ENCODE results near the gene TEX36. TPM values are rescaled to one million over a fixed set of nuclear protein-coding genes. Genes with fewer than 3 reads are reported as not detected.
"Not testable (repeated sequence)": the region's sequence is repeated elsewhere in the genome, so short reads cannot be mapped to it uniquely, and the experiment has no call there.

Gene TEX36
- total RNA-seq, 1 donor from 2014 or later = not detected

DNA sequence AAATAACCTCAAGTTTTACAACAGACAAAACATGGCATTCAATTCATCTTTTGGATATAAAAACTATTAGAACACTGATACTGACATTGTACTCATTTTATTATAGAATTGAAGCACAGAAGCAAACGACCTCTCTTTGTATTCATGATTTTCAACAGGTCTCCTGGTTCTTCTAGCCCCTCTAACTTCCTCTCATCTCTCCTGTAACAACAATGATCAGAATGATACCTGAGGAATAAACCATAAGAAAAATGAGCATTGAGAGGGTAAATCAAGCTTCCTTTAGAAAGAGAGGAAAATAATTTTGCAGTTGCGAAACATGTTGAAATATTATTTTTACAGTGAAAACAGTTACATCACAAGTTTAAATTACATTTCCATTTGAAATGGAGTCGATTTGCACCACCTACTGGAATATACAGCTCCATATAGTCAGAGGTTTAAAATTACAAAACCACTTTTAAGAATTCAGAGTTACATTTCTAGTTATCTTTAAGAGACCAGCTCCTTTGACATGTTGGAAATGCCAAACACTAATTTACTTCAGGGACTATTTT lies 17.5 kb upstream of the TEX36 start:
- peaks cover 3% of the 10 kb centered on the region for H3K9me3 Mint-ChIP-seq

DNA sequence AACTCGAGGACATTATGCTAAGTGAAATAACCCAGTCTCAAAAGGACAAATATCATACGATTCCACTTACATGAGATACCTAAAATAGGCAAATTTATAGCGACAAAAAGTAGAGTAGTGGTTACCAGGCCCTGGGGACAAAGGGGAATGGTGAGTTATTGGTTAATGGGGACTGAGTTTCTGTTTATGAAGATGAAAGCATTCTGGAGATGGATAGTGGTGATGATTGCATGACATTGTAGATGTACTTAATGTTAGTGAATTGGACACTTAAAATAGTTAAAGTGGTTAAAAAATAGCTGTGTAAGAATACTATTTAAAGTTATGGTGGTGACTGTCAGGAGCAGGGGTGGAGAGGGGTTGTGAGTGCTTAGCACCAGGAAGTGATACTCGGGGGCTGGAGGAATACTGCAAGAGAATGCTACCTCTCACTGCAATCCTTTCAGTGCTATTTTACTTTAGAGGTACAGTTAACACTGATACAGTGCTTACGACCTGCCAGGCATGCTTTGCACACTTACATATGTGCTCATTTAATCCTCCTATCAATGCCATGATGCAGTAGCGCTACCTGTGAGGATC lies 16.7 kb upstream of the TEX36 start:
- no peak overlapping the region for H3K27ac Mint-ChIP-seq
- H3K4me3 ChIP-seq = no peak overlapping the region
- peaks cover 2% of the 10 kb centered on the region for H3K27me3 Mint-ChIP-seq (ENCODE audit: insufficient read depth, low read depth)
- no peaks in the 10 kb centered on the region for H3K36me3 ChIP-seq
- H3K9ac ChIP-seq = no peak overlapping the region
- H3K27ac ChIP-seq = no peak overlapping the region
- H3K9me3 Mint-ChIP-seq = peaks cover 3% of the 10 kb centered on the region
- no peaks in the 10 kb centered on the region for H4K20me1 ChIP-seq (ENCODE audit: low read depth)
- H3K4me3 Mint-ChIP-seq = no peak overlapping the region
- H2AFZ ChIP-seq (replicated peaks) = no peak overlapping the region
- H3K4me2 ChIP-seq = no peak overlapping the region
- H3F3A ChIP-seq (ENCODE audit: low read depth) = no peaks in the 10 kb centered on the region
- H3K27me3 ChIP-seq = no peaks in the 10 kb centered on the region
- H3K4me1 ChIP-seq = no peaks in the 10 kb centered on the region
- TF ChIP-seq, protein P1, sequence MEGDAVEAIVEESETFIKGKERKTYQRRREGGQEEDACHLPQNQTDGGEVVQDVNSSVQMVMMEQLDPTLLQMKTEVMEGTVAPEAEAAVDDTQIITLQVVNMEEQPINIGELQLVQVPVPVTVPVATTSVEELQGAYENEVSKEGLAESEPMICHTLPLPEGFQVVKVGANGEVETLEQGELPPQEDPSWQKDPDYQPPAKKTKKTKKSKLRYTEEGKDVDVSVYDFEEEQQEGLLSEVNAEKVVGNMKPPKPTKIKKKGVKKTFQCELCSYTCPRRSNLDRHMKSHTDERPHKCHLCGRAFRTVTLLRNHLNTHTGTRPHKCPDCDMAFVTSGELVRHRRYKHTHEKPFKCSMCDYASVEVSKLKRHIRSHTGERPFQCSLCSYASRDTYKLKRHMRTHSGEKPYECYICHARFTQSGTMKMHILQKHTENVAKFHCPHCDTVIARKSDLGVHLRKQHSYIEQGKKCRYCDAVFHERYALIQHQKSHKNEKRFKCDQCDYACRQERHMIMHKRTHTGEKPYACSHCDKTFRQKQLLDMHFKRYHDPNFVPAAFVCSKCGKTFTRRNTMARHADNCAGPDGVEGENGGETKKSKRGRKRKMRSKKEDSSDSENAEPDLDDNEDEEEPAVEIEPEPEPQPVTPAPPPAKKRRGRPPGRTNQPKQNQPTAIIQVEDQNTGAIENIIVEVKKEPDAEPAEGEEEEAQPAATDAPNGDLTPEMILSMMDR (IDR thresholded peaks at IDR 0.05) = no peak
- TF ChIP-seq EZH2phosphoT487 (IDR thresholded peaks at IDR 0.05) (no peak), EZH2 (IDR thresholded peaks at IDR 0.05) (no peak)
- H3K9me3 ChIP-seq (ENCODE audit: low read depth) = no peaks in the 10 kb centered on the region
- DNase-seq (ENCODE audit: low spot score) = no peak
- no peaks in the 10 kb centered on the region for H3K79me2 ChIP-seq (ENCODE audit: low read depth)
- no peaks in the 10 kb centered on the region for H3K4me1 Mint-ChIP-seq
- no peaks in the 10 kb centered on the region for H3K36me3 Mint-ChIP-seq

More for the DNA sequence above, 17.5 kb upstream of the TEX36 start:
- Mint-ChIP-seq H3K4me3 (no peak overlapping the region), H3K36me3 (no peaks in the 10 kb centered on the region), H3K4me1 (no peaks in the 10 kb centered on the region), H3K27ac (no peak overlapping the region), H3K27me3 (ENCODE audit: insufficient read depth, low read depth) (peaks cover 2% of the 10 kb centered on the region)
- TF ChIP-seq, protein P1 (IDR thresholded peaks at IDR 0.05) = peak; percentile 10
- TF ChIP-seq EZH2phosphoT487 (IDR thresholded peaks at IDR 0.05) (no peak), EZH2 (IDR thresholded peaks at IDR 0.05) (no peak)
- Histone ChIP-seq H3K9ac (no peak overlapping the region), H3K27me3 (no peaks in the 10 kb centered on the region), H3K27ac (no peak overlapping the region), H2AFZ (replicated peaks) (no peak overlapping the region), H3K79me2 (ENCODE audit: low read depth) (no peaks in the 10 kb centered on the region), H3F3A (ENCODE audit: low read depth) (no peaks in the 10 kb centered on the region), H4K20me1 (ENCODE audit: low read depth) (no peaks in the 10 kb centered on the region), H3K4me2 (no peak overlapping the region), H3K4me3 (no peak overlapping the region), H3K4me1 (no peaks in the 10 kb centered on the region), H3K9me3 (ENCODE audit: low read depth) (no peaks in the 10 kb centered on the region), H3K36me3 (no peaks in the 10 kb centered on the region)
- no peak for DNase-seq (ENCODE audit: low spot score)

DNA sequence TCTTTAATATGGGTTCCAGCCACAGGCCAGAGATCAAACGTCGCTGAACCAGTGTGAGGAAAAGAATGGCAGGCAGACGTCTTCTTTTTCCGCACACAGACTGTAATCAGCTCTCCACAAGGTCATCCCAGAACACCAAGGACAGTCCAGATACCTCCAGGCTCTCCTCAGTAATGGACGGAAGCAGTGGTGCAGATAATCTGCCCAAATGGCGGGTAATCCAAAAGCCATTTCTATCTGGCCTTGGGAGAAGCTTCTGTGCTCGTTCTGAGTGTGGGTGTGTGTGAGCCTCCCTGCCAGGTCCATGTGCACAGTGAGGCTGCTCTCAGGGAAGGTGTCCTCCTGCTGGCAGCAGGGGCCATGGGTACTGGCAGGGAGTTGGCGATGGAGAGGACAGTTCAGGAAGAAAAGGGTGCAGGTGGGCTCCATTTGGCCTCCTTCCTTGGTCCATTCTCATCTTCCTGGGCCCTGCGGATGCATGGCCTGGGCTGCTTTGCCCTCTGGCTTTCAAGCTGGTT lies 15.6 kb upstream of the TEX36 start:
- no peak overlapping the region for H3K9ac ChIP-seq
- H3K27me3 ChIP-seq = no peaks in the 10 kb centered on the region
- Mint-ChIP-seq H3K4me3 (no peak overlapping the region), H3K4me1 (no peaks in the 10 kb centered on the region), H3K9me3 (peaks cover 3% of the 10 kb centered on the region), H3K27ac (no peak overlapping the region), H3K27me3 (ENCODE audit: insufficient read depth, low read depth) (peaks cover 2% of the 10 kb centered on the region), H3K36me3 (no peaks in the 10 kb centered on the region)
- H4K20me1 ChIP-seq (ENCODE audit: low read depth) = no peaks in the 10 kb centered on the region
- no peak overlapping the region for H3K4me3 ChIP-seq
- DNase-seq (ENCODE audit: low spot score) = no peak
- no peaks in the 10 kb centered on the region for H3K9me3 ChIP-seq (ENCODE audit: low read depth)
- no peak overlapping the region for H3K27ac ChIP-seq
- no peaks in the 10 kb centered on the region for H3F3A ChIP-seq (ENCODE audit: low read depth)
- no peaks in the 10 kb centered on the region for H3K79me2 ChIP-seq (ENCODE audit: low read depth)
- no peak for TF ChIP-seq EZH2phosphoT487 (IDR thresholded peaks at IDR 0.05)
- H3K36me3 ChIP-seq = no peaks in the 10 kb centered on the region
- no peak overlapping the region for H2AFZ ChIP-seq (replicated peaks)
- no peaks in the 10 kb centered on the region for H3K4me1 ChIP-seq
- H3K4me2 ChIP-seq = no peak overlapping the region

DNA sequence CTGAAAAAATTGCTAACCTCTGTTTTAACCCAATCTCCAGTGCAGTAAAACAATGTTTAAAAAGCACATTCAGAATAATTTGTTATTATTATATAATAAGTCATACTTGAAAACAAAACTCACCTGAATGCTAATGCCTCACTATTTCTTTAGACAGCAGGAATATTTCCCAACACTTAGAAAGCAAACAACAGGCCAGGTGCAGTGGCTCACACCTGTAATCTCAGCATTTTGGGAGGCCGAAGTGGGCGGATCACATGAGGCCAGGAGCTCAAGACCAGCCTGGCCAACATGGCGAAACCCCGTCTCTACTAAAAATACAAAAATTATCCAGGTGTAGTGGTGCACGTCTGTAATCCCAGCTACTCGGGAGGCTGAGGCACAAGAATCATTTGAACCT lies 13.9 kb upstream of the TEX36 start:
- not testable (repeated sequence) for H3K4me2 ChIP-seq; H3K9me3 Mint-ChIP-seq; H3K4me1 ChIP-seq; H3K4me3 Mint-ChIP-seq; H3K4me3 ChIP-seq; H3K27me3 Mint-ChIP-seq (ENCODE audit: insufficient read depth, low read depth); H3K27me3 ChIP-seq; H3K27ac Mint-ChIP-seq; H2AFZ ChIP-seq (replicated peaks); H3K36me3 Mint-ChIP-seq; H4K20me1 ChIP-seq (ENCODE audit: low read depth); H3K4me1 Mint-ChIP-seq; H3K27ac ChIP-seq; H3K9ac ChIP-seq; H3K79me2 ChIP-seq (ENCODE audit: low read depth); H3F3A ChIP-seq (ENCODE audit: low read depth); H3K36me3 ChIP-seq; H3K9me3 ChIP-seq (ENCODE audit: low read depth); DNase-seq (ENCODE audit: low spot score)
